HG02970 (cell line): ENCODE data around the gene ANKRD23.
"Not testable (repeated sequence)": the region's sequence is repeated elsewhere in the genome, so short reads cannot be mapped to it uniquely, and the experiment has no call there.

ENCODE experiments used
- ATAC-seq: cut with Tn5 transposase; IDR thresholded peaks from one replicate; pipeline ENCODE4 v1.9.1; 2021; ENCODE audit warnings: mild to moderate bottlenecking, moderate library complexity, moderate number of reproducible peaks; ENCODE audit not compliant: unreplicated experiment, low FRiP score

Gene ANKRD23

DNA sequence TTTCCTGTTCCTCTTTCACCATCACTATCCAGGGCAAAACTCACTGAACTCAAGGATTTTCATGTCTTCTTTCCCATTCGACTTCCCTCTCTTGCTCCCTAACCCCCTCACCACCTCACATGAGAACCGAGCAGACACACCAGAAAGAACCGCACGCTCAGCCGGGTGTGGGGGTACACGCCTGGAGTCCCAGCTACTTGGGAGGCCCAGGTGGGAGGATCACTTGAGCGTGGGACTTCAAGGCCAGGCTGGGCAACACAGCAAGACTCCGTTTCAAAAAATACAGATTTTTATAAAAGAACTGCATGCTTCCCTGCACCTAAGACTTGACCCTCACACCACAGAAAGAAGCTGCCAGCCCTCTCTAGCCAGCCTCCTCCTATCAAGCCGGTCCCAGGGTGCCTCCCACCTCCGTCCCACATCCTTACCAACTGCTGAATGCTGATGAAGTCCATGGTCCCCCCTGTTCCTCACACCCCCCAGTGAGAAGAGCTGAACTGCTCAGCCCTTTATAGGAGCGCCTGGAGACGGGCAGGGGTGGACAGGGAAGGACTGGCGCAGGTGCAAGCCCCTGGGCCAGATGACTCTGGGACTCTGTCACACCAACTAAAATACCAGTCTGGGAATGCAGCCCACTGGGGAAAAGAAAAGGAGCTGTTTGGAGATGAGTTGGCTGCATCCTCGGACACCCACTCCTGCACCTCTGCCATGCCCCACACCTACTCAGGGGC is at the start of gene ANKRD23:
ANKRD23 (minus strand) TSS at position 484 of the 731 bp plus-strand sequence; CDS start at position 455, 29 bp downstream.
- ATAC-seq = no peak

DNA sequence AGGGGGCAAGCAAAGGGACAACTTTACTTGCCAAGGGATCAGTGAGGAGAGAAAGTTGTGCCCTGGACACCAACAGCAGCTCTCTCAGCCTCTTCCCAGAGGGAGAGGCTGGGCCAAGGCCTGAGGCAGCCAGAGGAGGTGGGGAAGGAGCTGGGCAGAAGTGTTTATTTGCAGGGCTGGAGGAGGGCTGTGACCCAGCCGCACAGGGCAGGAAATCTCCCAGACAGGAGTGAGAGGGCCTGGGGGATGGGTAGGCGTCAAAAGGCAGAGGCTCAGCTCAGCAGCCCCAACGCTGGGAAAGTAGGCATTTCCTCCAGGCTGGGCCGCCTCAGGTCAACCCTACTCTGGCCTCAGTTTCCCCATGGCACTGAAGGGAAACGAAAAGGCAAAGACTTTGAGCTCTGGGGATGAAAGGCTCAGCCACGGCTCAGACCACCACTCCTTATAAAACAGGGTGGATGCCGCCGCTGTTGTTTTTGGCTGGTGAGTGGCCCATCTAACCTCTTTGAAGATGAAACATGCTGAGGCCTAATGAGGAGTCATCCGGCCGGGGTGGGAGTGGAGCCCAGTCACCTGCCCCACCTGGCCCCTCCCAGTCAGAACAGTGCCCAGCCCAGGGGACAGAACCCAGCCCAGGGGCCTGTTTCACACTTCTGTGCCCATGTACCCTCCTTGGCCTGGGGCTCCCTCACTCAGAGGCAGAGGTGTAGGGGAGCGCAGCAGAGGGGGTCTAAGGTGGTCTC is 47.9 kb upstream of the ANKRD23 start:
- no peak for ATAC-seq

DNA sequence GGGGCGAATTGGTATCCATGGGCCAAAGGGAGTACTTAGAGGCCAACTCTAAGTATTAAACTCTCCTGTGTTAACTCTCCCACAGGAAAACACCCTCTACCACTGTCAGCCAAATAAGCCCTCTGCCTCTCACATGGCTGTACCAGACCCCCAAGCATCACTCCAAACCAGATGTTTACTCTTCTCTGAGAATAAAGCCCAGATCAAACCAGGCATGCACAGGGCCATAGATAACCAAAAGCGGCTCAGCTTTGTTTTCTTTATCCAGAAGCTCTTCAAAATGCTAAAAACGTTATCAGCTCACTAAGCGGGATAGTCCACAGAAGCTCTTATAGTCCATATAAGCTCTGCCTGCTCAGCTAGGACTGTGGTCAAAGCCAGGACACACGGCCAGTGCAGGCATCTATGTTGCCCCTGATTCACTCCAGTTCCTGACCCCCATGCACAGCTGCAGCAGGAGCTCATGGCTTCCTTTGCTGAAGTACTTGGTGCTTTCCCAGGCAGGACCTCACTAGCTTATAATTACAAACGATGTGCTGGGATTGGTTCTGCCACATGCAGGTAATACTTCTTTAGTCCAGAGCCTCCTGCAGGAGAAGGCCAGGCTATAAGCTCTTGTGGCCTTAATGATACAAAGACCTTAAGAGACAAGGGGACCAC is 47.0 kb upstream of the ANKRD23 start:
- no peak for ATAC-seq

DNA sequence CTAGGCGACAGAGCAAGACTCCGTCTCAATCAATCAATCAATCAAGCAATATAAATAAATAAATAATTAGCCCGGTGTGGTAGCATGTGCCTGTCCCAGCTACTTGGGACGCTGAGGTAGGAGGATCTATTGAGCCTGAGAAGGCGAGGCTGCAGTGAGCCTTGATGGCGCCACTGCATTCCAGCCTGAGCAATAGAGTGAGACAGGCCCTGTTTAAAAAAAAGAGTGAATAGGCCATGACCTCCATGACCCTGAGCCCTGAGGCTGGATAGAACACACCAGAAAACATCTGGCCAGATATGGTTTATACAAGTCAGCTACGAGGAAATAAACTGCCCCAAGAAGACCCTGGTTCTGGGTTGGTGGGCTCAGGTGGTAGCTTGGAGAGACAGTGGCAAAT is 46.4 kb upstream of the ANKRD23 start:
- no peak for ATAC-seq

DNA sequence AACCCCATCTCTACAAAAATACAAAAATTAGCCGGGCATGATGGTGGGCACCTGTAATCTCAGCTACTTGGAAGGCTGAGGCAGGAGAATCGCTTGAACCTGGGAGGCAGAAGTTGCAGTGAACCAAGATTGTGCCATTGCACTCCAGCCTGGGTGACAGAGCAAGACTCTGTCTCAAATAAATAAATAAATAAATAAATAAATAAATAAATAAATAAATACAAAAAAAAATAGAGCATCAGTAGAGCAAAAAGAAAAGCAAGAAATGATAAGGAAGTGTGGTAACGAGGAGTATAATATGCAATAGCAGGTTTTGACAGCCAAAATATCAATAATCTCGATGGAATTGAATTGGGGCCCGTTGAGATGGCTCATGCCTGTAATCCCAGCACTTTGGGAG is 45.7 kb upstream of the ANKRD23 start:
- ATAC-seq = not testable (repeated sequence)

DNA sequence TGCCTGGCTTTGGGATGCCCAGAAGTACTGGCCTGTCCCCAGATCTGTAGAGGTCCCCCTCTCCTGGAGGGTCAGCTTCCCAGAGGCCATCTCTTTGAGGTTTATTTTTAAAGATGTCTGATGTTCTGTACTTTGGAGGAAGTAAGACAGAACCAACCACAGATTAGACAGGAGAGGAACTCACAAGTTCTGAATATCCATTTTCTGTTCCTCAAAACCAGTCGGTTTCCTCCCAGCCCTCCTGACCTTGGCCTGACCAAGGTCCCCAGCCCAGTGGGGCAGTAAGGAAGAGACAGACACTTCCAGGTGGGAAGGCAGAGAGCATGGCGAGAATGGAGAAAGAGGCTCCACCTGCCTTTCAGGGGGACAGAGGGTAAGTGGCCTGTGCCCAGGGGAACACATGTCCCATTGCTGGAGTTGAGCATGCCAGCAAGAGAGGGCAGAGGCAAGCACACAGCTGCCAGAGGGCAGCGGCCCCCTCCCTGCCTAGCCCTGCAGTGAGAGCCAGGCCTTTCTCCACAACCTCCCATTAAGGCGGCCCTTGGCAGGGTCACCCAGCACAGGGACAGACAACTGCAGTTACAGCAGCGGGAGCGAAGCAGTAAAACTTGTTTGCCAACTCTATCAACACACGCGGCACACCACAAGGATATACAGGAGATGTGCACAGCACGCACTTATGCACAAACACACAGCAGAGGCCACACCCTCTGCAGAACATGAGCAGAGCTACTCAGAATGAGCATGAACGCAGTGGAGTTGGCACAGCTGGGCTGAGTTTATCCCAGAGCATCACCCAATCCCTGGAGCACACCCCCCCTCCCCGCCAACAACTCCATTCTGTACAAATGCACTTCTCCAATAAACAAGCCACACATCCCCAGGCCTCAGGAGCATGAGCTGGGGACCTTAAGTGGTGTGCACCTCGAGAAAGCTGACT is 44.5 kb upstream of the ANKRD23 start:
- ATAC-seq = no peak

DNA sequence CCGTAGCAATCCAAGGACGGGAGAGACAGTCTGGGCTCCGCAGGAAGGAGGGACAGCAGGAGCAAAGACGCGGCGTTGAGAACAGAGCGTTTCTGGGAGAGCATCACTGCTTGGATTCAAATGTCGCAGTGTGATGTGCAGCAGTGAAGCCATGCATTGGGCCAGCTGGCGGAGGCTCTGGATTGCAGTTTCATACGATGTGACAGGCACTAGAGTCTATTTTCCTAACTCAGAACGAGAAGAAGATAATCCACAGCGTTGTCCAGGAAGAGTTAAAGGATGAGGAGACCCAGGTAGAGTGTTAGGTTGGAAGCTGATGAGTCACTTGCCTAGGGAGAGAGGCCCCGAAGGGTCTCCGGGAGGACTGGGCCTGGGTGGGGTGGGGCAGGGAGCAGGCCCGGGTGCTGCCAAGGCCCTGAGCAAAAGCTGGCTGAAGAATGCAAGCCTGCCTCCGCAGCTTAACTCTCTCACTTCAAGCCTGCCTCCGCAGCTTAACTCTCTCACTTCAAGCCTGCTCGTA is 43.7 kb upstream of the ANKRD23 start:
- ATAC-seq = no peak

DNA sequence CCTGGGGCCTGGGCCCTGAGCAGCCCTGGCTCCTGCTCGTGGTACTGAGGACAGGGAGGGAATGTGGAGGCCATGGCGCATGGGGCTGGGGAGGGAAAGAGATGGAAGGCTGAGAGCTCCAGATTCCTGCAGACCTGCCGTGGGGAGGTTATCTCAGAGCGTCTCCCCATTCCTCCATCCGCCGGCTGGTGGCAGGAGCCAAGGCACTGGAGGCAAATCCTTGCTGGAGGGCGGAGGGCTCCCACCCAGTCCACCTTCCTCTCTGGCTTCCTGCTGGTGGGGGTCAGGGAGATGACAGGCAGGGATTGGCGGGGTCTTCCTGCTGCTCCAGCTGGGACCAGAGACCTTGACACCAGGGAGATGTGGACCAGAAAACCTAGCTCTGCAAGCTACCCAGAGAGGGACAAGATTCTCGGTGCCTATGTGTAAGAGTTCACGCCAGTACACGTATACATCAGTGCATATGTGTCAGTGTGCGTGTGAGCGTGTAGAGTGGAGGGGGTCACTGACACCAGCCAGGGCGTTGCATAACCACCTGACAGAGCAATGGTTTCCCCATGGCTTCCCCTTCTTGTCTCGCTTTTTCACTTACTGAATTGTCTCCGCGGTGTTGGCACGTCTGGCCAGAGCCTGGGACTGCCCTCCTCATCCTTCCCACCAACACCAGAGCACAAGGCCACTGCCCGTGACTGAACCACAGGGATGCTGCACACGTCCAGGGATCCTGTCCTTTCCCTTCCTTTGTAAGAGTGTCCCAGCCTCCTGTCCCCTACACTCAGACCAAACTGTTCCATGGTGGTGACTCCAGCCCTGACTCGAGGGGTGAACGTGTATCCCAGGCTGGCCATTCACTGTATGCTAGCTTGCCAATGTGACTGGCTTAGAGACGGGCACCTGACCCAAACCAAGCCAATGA is 41.9 kb upstream of the ANKRD23 start:
- ATAC-seq = no peak

DNA sequence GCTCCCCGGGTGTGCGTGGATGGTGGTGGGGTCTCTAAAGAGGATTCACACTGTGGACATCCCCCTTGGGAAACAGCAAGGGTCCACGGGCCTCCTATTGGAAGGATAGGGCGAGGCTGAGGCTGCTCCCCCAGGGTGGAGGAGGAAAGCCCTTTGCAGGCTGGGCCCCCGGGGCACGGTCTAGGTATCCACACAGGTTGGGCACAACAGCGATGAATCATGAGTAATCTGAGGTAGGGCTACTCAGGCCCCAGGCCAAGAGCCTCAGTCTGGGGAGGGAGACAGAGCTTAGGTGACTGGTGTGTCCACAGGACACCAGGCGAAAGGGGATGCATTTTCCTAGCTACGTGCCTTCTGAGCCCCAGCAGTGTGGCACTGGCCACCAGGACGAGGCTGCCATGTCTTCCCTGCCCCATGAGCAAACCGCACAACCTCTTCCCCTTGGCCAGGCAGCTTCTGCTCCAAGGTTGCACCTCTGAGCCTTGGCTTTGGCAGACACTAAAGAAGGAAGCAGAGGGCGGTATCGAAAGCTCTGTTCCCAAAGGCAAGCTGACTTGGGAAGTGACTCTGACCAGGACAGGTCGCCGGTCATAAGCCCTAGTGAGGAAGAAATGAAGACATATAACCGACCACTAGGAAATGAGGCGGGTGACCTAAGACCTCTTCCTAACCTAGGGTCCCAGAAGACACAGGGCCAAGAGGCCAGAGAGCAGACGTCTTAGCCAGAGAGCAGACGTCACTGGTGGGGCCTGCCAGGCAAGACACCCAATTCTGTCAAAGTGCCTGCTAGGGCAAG is 40.7 kb upstream of the ANKRD23 start:
- ATAC-seq = no peak

DNA sequence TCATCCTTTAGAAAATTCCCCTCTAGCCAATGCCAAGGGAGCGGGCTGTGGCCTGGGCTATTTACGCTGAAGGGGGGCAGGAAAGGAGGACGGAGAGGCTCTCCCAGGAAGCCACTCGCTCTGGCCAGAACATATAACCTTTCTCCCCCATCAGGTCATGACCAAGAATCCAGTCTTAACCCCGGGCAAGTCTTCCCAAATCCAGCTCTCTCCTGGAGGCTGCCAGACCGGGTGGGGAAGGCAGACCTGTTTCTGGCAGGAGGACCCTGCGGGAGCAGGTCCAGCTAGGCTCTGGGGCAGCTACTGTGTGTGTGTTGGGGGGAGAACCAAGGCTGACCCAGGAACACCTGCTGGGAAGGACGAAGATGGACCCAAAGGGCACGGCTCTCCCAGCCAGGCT is 39.5 kb upstream of the ANKRD23 start:
- no peak for ATAC-seq

DNA sequence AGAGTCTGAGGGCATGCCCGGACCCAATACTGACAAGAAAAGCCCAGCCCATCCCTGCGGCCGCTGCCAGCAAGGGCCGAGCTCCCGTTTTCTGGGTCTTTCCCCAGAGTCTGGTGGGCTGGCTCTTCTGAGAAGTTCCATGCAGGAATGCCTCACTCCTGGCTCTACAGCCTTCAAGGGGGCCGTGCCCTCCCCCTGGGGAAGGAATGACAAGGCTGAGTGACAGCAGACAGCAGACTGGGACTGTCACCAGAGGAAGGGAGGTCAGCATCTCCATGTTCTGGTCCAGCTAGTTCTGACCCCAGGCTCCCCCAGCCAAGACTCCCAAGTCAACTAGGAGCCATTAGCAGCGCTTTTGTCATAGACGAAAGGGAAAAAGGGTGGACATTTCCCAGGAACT is 39.1 kb upstream of the ANKRD23 start:
- ATAC-seq = no peak

DNA sequence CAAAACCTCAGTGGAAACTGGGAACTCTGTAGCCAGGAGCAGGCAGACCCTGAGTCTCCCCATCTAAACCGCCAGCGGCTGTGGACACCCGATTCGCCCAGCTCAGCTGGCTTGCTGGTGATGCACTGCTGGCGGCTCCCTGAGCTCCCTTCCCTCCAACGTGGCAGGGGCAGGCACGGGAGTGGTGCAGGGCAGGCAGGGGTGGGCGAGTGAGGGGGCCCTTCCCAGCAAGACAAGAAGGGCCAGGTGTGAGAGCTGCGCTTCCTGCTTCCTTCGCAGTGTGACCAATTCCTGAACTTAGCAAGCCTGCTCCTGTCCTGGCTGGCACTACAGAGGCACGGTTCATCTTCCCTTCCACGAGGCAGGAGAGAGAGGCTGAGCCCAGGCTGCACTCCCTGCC is 38.4 kb upstream of the ANKRD23 start:
- no peak for ATAC-seq

DNA sequence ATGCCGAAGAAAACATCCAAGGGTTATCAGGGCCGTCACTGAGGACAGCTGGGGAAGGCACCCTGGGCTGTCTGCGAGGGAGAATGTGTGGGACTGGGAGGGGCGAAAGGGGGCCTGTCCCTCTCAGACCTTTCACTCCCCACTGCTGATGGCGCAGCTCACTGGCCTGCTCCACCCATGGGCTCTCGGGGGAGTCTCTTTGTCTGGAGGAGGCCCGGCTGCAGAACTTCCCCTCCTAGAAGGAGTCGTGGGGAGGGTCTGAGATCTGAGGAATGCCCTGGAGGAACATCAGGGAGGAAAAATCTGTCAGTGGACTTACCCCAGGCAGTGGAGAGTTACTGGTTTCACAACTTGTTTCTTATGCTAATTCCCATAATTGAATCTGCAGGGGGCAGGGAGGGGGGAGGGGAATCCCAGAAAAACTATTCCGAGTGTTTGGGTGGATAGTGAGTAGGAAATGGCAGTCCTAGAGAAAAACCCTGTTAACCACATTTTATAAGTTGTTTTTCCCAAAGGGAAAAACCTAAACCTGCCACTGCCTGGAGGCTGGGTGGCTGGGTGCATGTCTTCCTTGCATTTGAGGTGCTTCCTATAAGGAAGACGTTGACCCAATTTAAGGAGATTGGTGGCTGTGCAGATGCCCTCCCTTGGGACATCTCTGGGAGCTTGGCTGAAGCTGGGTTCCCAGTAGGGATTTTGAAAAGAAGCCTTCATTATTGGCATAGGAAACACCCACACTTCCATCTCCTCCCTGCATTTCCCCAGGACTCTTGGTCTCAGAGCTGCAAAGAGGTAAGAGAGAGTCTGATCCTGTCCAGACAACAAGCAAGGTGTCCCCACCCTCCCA is 37.8 kb upstream of the ANKRD23 start:
- no peak for ATAC-seq

DNA sequence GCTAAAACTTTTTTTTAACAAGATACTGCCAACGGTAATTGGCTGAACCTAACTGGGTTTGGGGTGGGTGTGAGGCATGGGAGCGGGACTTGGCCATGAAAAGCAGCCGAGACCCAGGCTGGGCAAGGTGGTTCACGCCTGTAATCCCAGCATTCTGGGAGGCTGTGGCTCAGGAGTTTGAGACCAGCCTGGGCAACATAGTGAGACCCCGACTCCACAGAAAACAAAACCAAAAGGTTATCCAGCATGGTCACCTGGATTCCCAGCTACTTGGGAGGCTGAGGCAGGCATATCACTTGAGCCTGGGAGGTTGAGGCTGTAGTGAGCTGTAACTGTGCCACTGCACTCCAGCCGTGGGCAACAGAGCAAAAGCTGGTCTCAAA is 37.1 kb upstream of the ANKRD23 start:
- ATAC-seq = no peak

DNA sequence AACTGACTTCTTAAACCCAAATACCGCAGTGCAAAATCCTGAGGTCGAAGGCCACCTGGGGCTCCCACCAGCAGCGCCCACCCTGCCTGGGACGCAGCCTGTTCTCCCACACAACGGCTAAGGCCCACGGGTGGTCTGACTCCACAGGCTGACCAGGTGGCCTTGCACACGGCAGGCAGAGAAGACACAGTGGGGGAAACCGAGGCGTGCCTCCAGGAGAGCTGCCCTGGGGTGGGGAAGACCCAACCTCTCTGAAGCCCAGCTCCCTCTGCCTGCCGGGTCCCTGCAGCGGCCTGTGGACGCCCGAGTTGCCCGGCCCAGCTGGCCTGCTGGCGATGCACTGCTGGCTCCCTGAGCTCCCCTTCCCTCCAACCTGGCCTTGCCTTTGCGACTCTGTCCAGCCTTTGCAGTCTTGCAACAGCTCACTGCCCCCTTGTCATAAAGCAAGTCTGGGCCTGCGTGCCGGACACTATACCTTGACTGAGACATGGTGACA is 35.8 kb upstream of the ANKRD23 start:
- ATAC-seq = no peak

DNA sequence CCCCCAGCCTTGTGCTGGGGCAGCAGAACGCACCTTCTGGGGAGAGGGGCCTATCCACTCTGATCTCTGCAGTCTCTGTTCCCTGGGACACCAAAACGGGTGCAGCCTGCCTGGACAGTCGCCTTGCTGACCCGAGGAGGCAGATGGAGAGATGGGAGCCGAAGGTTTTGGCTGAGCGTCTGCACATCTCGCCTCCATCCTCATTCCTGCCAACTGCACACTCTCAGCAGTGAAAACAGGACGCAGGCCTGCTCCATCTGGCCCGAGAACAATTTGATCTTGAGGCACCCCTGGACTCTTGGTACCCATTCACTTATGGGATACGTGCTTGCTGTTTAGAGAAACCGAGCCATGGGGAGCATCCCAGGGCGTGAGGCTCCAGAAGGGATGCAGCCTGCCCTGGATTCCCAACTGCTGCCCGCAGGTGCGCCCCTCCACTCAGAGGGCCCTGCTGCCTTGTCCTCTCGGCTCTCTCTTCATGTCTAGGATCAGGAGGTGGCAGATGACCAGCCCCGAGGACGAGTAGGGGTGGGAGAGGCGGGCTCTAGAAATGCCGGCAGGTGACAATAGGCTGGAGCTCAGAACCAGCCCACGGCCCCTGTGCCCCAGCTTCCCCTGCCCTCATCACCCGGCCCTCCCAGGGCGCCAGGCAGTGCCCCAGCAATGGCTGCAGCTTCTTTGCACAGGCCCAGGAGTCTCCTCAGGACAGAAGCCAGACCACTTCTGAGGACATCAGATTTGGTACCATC is 35.1 kb upstream of the ANKRD23 start:
- no peak for ATAC-seq

DNA sequence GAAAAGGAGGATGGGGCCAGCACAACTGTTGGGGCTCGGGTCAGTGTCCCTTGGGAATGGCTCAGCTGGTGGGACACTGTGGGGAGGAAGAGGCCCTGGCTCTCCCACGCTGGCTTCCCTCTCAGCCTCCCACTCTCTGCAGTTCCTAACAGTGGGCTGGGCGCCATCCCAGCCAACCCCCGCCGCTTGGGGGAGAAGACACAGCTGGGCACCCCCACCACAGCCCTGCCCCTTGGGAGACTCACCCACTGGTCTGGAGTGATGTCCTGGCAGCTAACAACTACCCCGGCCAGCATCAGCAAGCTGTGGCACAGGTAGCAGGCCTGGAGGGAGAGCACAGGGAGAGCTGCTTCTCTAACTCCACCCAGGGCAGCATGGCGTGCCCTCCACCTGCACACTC is 34.4 kb upstream of the ANKRD23 start:
- ATAC-seq = no peak
